A673 (cell line): ENCODE results near the gene KRT77.

Experiments used
- EZH2 ChIP-seq: fragments of 200-600 bp; sonication (generic); IDR thresholded peaks from 2 replicates; pipeline ENCODE4 v1.6.1; 2017; ENCODE audit warnings: borderline replicate concordance, low read depth, mild to moderate bottlenecking, mixed read lengths, antibody characterized with exemption, low read length; ENCODE audit not compliant: poor library complexity, severe bottlenecking
- TF ChIP-seq, protein P1 (sequence below): fragments of 300-800, 200-600 bp; sonication (generic); conservative IDR thresholded peaks from 2 replicates; pipeline ENCODE4 v1.5.1; 2017; ENCODE audit warnings: low read depth, mild to moderate bottlenecking, antibody characterized with exemption, low read length, moderate library complexity, mixed read lengths

DNA sequence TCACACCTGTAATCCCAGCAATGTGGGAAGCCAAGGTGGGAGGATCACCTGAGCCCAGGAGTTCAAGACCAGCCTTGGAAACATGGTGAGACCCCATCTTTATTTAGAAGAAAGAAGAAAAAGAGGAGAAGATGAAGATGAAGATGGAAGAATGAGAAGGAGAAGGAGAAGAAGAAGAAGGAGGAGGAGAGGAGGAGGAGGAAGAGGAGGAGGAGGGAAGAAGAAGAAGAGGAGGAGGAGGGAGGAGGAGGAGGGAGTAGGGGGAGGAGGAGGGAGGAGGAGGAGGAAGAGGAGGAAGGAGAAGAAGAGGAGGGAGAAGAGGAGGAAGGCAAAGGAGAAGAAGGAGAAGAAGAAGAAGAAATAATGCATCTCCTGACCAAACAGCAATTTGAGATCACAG, 14.1 kb downstream of the KRT77 start:
- TF ChIP-seq, protein P1, sequence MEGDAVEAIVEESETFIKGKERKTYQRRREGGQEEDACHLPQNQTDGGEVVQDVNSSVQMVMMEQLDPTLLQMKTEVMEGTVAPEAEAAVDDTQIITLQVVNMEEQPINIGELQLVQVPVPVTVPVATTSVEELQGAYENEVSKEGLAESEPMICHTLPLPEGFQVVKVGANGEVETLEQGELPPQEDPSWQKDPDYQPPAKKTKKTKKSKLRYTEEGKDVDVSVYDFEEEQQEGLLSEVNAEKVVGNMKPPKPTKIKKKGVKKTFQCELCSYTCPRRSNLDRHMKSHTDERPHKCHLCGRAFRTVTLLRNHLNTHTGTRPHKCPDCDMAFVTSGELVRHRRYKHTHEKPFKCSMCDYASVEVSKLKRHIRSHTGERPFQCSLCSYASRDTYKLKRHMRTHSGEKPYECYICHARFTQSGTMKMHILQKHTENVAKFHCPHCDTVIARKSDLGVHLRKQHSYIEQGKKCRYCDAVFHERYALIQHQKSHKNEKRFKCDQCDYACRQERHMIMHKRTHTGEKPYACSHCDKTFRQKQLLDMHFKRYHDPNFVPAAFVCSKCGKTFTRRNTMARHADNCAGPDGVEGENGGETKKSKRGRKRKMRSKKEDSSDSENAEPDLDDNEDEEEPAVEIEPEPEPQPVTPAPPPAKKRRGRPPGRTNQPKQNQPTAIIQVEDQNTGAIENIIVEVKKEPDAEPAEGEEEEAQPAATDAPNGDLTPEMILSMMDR: no peak
- no peak for TF ChIP-seq EZH2
